ENCODE data around the gene CCL7. TPM values are rescaled to one million over a fixed set of nuclear protein-coding genes. Genes with fewer than 3 reads are reported as not detected.
A peak's percentile ranks its signal among the peaks of the same experiment; 100 is the strongest.

Gene CCL7
- total RNA-seq, 1 experiment from 2014 or later = not detected

DNA sequence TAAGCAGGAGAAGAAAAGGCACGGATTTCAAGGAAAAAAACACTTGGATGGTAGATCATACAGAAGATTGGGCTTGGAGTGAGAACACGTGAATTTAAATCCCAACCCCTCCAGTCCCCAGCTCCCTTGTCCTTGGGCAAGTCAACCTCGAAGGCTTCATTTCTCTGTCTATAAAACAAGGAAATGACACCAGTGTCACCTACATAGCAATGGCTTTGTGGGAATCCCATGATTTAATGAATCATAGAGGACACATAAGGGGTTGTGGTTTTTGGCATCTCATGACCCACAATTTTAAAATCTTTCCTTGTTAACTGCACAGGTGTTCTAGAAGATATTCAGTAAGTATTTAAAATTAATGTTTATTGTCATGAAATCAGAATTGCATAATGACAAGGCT is 23.1 kb upstream of the CCL7 start:
- DNase-seq (ENCODE audit: low read depth) = no peak

DNA sequence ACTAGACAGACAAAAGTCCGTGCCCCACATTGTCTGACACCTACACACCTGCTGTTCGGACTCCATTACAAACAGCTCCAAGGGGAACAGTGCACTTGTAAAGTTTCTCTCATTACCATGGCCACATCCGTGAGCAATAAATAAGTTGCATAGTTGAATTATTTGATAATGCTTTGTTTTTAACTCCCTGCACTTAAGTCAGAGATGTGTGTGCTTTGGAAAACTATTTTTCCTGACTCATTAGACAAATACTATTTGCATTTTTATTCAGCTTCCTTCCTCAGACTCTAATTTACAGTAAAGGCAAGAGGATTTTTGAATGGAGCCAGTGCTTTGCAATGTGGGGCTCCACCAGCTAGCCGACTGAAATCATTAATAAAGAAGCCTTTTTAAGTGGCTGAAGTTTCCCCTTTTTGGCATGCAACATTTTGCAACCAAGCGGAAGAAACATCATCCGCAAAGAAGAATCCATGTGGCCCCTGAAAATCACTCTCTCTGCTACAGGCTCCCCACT is 21.5 kb upstream of the CCL7 start:
- no peak for DNase-seq (ENCODE audit: low read depth)

DNA sequence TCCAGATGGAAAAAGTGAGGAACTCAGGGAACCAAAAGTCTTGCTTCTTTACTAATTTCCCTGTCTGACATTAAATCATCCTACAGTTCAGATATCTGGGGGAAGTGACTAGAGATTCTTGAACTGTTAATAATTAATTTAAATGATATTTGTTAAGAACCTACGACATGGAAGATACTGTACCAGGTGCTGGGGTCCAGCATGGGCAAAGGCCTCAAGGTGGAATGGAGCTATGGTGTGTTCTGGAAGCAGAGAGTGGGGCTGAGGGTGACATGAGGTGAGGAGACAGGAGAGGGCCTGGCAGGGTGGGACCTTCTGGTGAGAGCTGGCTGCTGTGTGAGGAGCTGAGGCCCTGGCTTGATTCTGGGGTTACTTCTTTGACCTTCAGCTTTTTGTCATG is 21.0 kb upstream of the CCL7 start:
- DNase-seq (ENCODE audit: low read depth) = no peak

GRCh38 chr17:34249478-34249877 is 20.5 kb upstream of the CCL7 start:
- no peak for DNase-seq (ENCODE audit: low read depth)

DNA sequence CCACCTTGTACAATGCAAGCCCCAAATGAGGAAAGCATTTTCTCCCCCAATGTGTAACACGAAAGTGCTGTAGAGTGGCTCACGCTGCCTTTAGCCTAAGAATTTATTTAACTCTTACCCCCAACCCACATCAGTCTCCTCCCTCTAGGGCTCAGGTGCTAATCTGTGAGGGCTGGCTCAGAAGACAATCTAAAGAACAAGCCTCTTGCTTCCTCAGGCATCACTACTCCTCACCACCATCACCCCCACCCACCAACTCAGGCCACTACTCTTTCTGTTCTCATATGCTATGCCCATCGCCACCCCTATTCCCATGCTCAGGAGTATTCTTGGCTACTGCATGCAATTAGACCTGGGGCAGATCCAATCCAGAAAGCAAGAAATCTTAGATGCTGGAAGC is 18.8 kb upstream of the CCL7 start:
- DNase-seq (ENCODE audit: low read depth) = no peak

DNA sequence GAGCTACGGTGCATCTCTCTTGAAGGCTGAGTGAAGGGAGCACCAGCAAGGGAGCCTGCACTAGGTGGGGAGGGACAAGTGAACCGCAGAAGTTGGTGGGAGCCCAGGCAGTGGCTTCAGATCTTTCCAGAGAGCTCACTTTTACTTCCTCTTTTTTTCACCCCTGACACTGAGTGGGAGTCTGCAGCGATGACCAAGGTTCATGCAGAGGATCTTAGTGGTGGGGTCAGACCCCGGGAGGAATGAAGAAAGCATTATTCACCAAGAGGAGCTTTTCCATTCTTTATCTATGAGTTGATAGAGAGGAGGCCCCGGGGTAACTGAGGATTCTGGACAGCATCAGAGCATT is 18.0 kb upstream of the CCL7 start:
- no peak for DNase-seq (ENCODE audit: low read depth)

DNA sequence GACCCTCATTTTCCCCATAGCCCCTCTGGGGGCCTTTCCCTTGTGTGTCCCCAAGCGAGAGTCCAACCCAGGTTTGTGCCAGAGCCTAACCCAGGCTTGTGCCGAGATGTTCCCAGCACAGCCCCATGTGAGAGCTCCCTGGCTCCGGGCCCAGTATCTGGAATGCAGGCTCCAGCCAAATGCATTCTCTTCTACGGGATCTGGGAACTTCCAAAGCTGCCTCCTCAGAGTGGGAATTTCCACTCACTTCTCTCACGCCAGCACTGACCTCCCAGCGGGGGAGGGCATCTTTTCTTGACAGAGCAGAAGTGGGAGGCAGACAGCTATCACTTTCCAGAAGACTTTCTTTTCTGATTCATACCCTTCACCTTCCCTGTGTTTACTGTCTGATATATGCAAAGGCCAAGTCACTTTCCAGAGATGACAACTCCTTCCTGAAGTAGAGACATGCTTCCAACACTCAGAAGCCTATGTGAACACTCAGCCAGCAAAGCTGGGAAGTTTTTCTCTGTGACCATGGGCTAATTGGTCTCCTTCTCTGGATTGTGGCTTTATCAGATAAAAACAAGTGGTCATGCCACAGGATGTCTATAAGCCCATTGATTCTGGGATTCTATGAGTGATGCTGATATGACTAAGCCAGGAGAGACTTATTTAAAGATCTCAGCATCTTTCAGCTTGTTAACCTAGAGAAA is 17.4 kb upstream of the CCL7 start:
- peak; percentile 97 for DNase-seq (ENCODE audit: low read depth)

DNA sequence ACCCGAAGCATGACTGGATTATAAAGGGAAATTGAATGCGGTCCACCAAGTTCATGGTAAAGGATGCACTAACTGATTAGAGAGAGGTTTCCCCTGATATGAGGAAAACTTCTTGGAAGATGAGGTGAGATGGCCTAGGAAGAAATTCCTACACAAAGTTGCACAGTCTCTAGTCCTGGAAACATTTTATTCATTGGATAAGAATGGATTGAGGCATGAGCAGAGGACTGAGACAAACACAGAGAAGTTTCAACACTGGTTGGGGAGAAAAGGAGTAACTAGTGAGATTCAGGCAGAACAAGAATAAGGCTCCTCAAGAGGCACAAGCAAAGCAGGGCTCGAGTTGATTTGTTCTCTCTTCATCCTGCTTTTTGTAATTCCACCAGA is 16.9 kb upstream of the CCL7 start:
- no peak for DNase-seq (ENCODE audit: low read depth)

DNA sequence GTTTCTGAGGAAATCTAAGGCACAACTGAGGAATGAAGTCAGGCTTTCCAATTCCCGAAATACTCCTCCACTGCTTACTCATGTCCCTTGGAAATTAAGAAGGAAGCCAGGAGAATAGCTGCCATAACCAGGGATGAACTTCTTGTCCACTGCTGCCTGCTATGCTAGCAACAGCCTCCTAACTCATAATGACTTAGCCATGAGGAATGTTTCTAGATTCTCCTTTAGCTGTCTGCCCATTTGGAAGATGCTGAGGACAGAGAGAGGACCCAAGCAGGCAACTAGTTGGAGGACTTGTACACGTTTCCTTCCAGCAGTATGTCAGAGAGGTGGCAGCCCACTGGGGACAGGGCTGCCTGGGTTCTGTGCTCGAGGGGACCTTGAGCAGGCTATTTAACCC is 15.9 kb upstream of the CCL7 start:
- DNase-seq (ENCODE audit: low read depth) = peak; percentile 83

GRCh38 chr17:34254651-34255380 is 15.2 kb upstream of the CCL7 start, which contains the start of gene CCL2:
CCL2 (plus strand) TSS chr17:34255285; CDS start chr17:34255350, 65 bp downstream.
- DNase-seq (ENCODE audit: low read depth) = peak; percentile 95

- no peak for DNase-seq (ENCODE audit: low read depth)
These were observed 14.7 kb upstream of the CCL7 start for GRCh38 chr17:34255381-34255732.

DNA sequence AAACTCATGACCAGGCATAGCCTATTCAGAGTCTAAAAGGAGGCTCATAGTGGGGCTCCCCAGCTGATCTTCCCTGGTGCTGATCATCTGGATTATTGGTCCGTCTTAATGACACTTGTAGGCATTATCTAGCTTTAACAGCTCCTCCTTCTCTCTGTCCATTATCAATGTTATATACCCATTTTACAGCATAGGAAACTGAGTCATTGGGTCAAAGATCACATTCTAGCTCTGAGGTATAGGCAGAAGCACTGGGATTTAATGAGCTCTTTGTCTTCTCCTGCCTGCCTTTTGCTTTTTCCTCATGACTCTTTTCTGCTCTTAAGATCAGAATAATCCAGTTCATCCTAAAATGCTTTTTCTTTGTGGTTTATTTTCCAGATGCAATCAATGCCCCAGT is 14.2 kb upstream of the CCL7 start:
- DNase-seq (ENCODE audit: low read depth) = no peak

- no peak for DNase-seq (ENCODE audit: low read depth)
These were observed 12.6 kb upstream of the CCL7 start for GRCh38 chr17:34257299-34257985.

GRCh38 chr17:34257986-34258326 is 12.1 kb upstream of the CCL7 start:
- DNase-seq (ENCODE audit: low read depth) = peak; percentile 48

GRCh38 chr17:34259146-34259545 is 10.9 kb upstream of the CCL7 start:
- peak; percentile 59 for DNase-seq (ENCODE audit: low read depth)

GRCh38 chr17:34260861-34261260 is 9.2 kb upstream of the CCL7 start:
- no peak for DNase-seq (ENCODE audit: low read depth)

DNA sequence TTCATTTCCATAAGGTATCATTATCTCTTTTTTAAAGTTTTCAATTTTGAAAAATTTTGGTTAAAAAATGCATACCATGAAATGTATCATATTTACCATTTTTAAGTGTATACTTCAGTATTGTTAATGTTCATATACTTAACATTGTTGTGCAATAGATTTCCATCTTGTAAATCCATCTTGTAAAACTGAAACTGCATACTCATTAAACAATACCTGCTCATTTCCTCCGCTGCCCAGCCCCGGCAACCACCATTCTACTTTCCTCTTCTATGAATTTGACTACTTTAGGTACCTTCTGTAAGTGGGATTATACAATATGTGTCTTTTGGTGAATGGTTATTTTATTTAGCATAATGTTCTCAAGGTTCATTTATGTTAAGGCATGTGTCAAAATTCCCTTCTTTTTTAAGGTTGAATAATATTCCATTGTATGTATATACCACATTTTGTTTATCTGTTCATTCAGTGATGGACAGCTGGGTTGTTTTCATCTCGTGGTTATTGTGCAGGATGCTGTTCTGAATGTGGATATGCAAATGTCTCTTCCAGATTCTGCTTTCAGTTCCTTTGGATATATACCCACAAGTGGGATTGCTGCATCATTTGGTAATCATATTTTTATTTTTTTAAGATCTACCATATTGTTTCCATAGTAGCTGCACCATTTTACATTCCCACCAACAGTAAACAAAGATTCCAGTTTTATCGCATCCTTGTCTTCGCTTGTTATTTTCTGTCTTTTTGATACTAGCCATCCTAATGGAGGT is 8.3 kb upstream of the CCL7 start:
- DNase-seq (ENCODE audit: low read depth) = no peak

DNA sequence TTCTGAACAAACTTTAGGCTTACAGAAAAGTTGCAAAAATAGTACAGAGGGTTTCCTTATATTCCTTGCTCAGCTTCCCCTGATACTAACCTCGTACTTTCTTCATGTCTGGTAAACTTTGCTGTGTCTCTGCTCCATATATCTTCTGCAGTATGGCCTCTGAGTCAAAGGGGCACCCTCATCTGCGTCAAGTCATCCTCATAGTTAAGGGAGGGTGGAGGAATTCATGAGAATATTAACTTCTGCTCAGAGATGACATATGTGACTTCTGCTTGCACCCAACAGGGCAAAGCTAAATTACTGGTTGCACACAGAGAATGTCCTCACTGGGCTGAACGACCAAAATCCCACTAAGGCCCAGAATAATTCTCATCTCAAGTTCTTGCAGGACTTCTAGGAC is 4.3 kb upstream of the CCL7 start:
- DNase-seq (ENCODE audit: low read depth) = no peak

DNA sequence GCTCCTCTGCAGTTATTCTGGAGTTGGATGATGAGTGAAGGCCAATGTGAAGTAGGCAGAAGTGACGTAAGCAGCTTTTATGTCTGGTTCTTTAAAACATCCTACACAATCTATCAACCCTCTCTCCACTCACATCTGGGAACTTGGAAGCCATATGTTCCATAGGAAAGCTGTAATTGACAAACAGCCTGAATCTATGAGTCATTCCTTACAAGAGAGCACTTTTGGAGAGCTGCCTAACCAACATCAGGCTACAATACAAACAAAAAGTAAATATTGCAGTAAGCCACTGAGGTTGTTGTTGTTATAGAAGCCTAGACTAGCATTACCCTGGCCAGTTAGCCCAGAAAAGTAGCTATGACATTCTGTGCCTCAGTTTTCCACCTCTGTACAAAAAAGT is 5.9 kb downstream of the CCL7 start:
- DNase-seq (ENCODE audit: low read depth) = peak; percentile 92

- DNase-seq (ENCODE audit: low read depth) = no peak
These were observed 6.8 kb downstream of the CCL7 start for GRCh38 chr17:34276826-34277225.

DNA sequence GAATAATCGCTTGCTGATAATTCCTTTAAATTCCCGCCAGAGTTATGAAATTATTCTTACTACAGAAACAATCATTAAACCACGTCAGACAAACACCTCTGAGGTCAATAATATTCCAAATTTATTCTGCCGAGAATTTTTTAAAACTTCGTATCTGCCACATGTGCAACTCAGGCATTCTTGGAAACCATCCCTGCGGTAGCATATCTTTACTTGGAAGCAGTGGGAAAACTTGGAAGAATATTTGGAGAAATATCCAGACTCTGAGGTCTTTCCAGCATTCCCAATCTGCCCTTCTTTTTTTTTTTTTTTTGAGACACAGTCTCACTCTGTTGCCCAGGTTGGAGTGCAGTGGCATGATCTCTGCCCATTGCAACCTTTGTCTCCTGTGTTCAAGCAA is 13.6 kb downstream of the CCL7 start:
- no peak for DNase-seq (ENCODE audit: low read depth)

DNA sequence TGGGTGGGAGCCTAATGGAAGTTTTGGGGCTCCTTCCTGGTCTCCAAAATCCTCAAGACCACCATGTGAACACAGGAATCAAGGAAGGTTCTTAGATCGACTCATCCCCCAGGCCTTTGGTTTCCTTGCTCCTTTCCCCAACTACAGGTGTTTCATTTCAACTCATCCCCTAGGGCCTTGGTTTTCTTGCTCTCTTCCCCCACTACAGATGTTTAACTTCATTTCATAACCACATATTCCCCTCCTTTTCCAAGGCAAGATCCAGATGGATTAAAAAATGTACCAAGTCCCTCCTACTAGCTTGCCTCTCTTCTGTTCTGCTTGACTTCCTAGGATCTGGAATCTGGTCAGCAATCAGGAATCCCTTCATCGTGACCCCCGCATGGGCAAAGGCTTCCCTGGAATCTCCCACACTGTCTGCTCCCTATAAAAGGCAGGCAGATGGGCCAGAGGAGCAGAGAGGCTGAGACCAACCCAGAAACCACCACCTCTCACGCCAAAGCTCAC is 15.3 kb downstream of the CCL7 start, which contains the start of gene CCL11:
CCL11 (plus strand) TSS at position 457 of the 507 bp plus-strand sequence. CDS start 67 bp downstream, outside the sequence.
- peak; percentile 41 for DNase-seq (ENCODE audit: low read depth)
